Transverse colon (tissue), 4 donors: ENCODE data around the gene HLA-A. TPM values are rescaled to one million over a fixed set of nuclear protein-coding genes. Genes with fewer than 3 reads are reported as not detected.

Experiments
- DNase-seq: peaks from one replicate; pipeline ENCODE4 v3.0.0-alpha.2; 2019
- H3K27ac ChIP-seq, 4 donors: fragments of 200-600 bp; sonication (generic); 2 replicates each; pipeline ENCODE4 v1.5.1; 2016 to 2018; ENCODE audit warnings: inconsistent platforms in 4 of 4
- H3K27me3 ChIP-seq: fragments of 200-600 bp; sonication (generic); 2 replicates; pipeline ENCODE4 v1.5.1; 2017; ENCODE audit warnings: inconsistent platforms
- H3K36me3 ChIP-seq, 4 donors: fragments of 200-600 bp; sonication (generic); 2 replicates each; pipeline ENCODE4 v1.5.1; 2017 to 2019; ENCODE audit warnings: inconsistent platforms in 4 of 4
- H3K4me1 ChIP-seq, 4 donors: fragments of 200-600 bp; sonication (generic); 2 replicates each; pipeline ENCODE4 v1.5.1; 2017 to 2020; ENCODE audit warnings: inconsistent platforms in 4 of 4
- H3K4me3 ChIP-seq, 4 donors: fragments of 200-600 bp; sonication (generic); 1 replicate in 1 of 4; 2 replicates in 3 of 4; pipeline versions ENCODE4 v1.5.1 to v1.6.1; 2017 to 2019; ENCODE audit warnings: inconsistent platforms in 4 of 4
- H3K9me3 ChIP-seq, 2 donors: fragments of 200-600 bp; sonication (generic); 2 replicates each; pipeline ENCODE4 v1.5.1; 2017 to 2019; ENCODE audit warnings: inconsistent platforms in 2 of 2
- CTCF ChIP-seq, 5 experiments: fragments of 200-600 bp in 3 of 5; fragments of 450-650 bp in 2 of 5; sonication (generic) in 3 of 5; IDR thresholded peaks; 1 replicate in 2 of 5; 2 replicates in 3 of 5; pipeline ENCODE4 v1.5.1; 2016 to 2017; ENCODE audit warnings: antibody characterized with exemption in 5 of 5, inconsistent platforms in 3 of 5, mild to moderate bottlenecking in 2 of 5, moderate library complexity in 1 of 5
- EP300 ChIP-seq: sonication (generic); formaldehyde crosslinking; IDR thresholded peaks from one replicate; pipeline ENCODE4 v1.6.1; 2017; ENCODE audit warnings: antibody characterized with exemption, low read depth
- POLR2A ChIP-seq: fragments of 450-650 bp; IDR thresholded peaks from one replicate; pipeline ENCODE4 v1.6.1; 2016; ENCODE audit warnings: antibody characterized with exemption, mild to moderate bottlenecking, moderate library complexity
- POLR2AphosphoS5 ChIP-seq, 3 donors: sonication (generic); formaldehyde crosslinking; IDR thresholded peaks; one replicate each; pipeline ENCODE4 v1.6.1; 2016; ENCODE audit warnings: antibody characterized with exemption in 3 of 3
- WGBS, 2 donors: methylation state at CpG; one replicate each; pipeline ENCODE4 v1.1.5; 2018; ENCODE audit warnings: low coverage in 1 of 2; 5-methylcytosine and 5-hydroxymethylcytosine counted together
- in situ Hi-C, 4 donors: fragments of 200-750 bp; cut with MboI; loops; one replicate each; pipeline versions ENCODE4 v1.15.0 to v1.15.1; 2017; ENCODE audit warnings: low sequenced_read_pairs in 3 of 4, low pct_ligation_motif_present in 1 of 4, low pct_unique_long_range_greater_than_20kb in 1 of 4
- intact Hi-C: fragments of 100-400 bp; cut with DNase I; formaldehyde crosslinking; loops from one replicate; pipeline ENCODE4 v1.15.1; 2023; ENCODE audit warnings: low total_unique reads
- total RNA-seq, 4 donors: library from RNA; depleted of rRNA; stranded (reverse); fragments of >200 nt; gene quantifications; one replicate each; pipeline ENCODE4 v1.1.0, GENCODE V29; 2016

HLA-A gene
- total RNA-seq, 4 donors from 2014 or later: 733 to 1,932 (median 1,470) TPM

GRCh38 chr6:29955783-29956182, 13.5 kb downstream of the HLA-A start:
- in situ Hi-C loops: loop anchor here in 1 of 4 donors (10.0 kb wide), 1 partner anchor 161 kb away; no protein-coding TSS in a partner anchor
- WGBS, 2 donors: 82 to 88% methylated on average over 9 of the region's 9 CpGs
- TF ChIP-seq POLR2A: no peak
- TF ChIP-seq POLR2AphosphoS5 (IDR thresholded peaks at IDR 0.05): no peak
- TF ChIP-seq EP300: no peak
- no peak for TF ChIP-seq CTCF (IDR thresholded peaks at IDR 0.05)
- intact Hi-C loops: loop anchor here (5.0 kb wide), 1 partner anchor 158 kb away; no protein-coding TSS in a partner anchor
- DNase-seq: no peak
- no peaks in the 10 kb centered on the region for H3K9me3 ChIP-seq
- no peaks in the 10 kb centered on the region for H3K4me1 ChIP-seq
- no peaks in the 10 kb centered on the region for H3K27me3 ChIP-seq
- H3K4me3 ChIP-seq: no peak overlapping the region
- no peaks in the 10 kb centered on the region for H3K36me3 ChIP-seq
- H3K27ac ChIP-seq: no peak overlapping the region

- no peak for DNase-seq
- Histone ChIP-seq H3K4me1 (no peaks in the 10 kb centered on the region), H3K36me3 (no peaks in the 10 kb centered on the region), H3K4me3 (no peak overlapping the region), H3K27me3 (no peaks in the 10 kb centered on the region), H3K27ac (no peak overlapping the region), H3K9me3 (no peaks in the 10 kb centered on the region)
- WGBS, 2 donors: 91% methylated on average over 18 of the region's 21 CpGs; no CpG with 5 or more reads in 1 of the 2 donors
- in situ Hi-C loops (loop anchor here in 1 of 4 donors (10.0 kb wide), 1 partner anchor 162 kb away; no protein-coding TSS in a partner anchor), intact Hi-C loops (loop anchor here (5.0 kb wide), 1 partner anchor 159 kb away; no protein-coding TSS in a partner anchor)
- TF ChIP-seq POLR2A: no peak
- no peak for TF ChIP-seq EP300
- no peak for TF ChIP-seq CTCF (IDR thresholded peaks at IDR 0.05)
- no peak for TF ChIP-seq POLR2AphosphoS5 (IDR thresholded peaks at IDR 0.05)
Observed at GRCh38 chr6:29956518-29956917, 14.2 kb downstream of the HLA-A start.

- in situ Hi-C loops: loop anchor here in 1 of 4 donors (10.0 kb wide), 1 partner anchor 163 kb away; no protein-coding TSS in a partner anchor
- TF ChIP-seq POLR2A: no peak
- TF ChIP-seq EP300: no peak
- TF ChIP-seq POLR2AphosphoS5 (IDR thresholded peaks at IDR 0.05): no peak
- no peak for TF ChIP-seq CTCF (IDR thresholded peaks at IDR 0.05)
- no peak overlapping the region for H3K27ac ChIP-seq
- no peaks in the 10 kb centered on the region for H3K36me3 ChIP-seq
- no peak for DNase-seq
- no peaks in the 10 kb centered on the region for H3K27me3 ChIP-seq
- H3K4me1 ChIP-seq: peaks cover 0 to 3% (median 0%) of the 10 kb centered on the region in 4 donors
- 81% methylated on average over 1 of the region's 1 CpG; no CpG with 5 or more reads in 1 of the 2 donors for WGBS, 2 donors
- H3K9me3 ChIP-seq: no peaks in the 10 kb centered on the region
- intact Hi-C loops: loop anchor here (5.0 kb wide), 1 partner anchor 161 kb away; no protein-coding TSS in a partner anchor
- H3K4me3 ChIP-seq: no peak overlapping the region
Observed at GRCh38 chr6:29958046-29958445, 15.7 kb downstream of the HLA-A start.

- no peak for DNase-seq
- no peaks in the 10 kb centered on the region for H3K36me3 ChIP-seq
- 80% methylated on average over 1 to 2 of the region's 2 CpGs for WGBS, 2 donors
- no peaks in the 10 kb centered on the region for H3K9me3 ChIP-seq
- in situ Hi-C loops (loop anchor here in 1 of 4 donors (10.0 kb wide), 1 partner anchor 164 kb away; no protein-coding TSS in a partner anchor), intact Hi-C loops (loop anchor here (5.0 kb wide), 1 partner anchor 162 kb away; no protein-coding TSS in a partner anchor)
- H3K4me1 ChIP-seq: peaks cover 0 to 3% (median 0%) of the 10 kb centered on the region in 4 donors
- H3K4me3 ChIP-seq: no peak overlapping the region
- H3K27me3 ChIP-seq: no peaks in the 10 kb centered on the region
- TF ChIP-seq CTCF (IDR thresholded peaks at IDR 0.05): no peak
- TF ChIP-seq EP300: no peak
- no peak for TF ChIP-seq POLR2AphosphoS5 (IDR thresholded peaks at IDR 0.05)
- no peak for TF ChIP-seq POLR2A
- no peak overlapping the region for H3K27ac ChIP-seq
Observed at GRCh38 chr6:29958921-29959320, 16.6 kb downstream of the HLA-A start.
